ENCODE results near the gene SRF. TPM values are rescaled to one million over a fixed set of nuclear protein-coding genes. Genes with fewer than 3 reads are reported as not detected.
A peak's percentile ranks its signal among the peaks of the same experiment; 100 is the strongest.

Gene SRF
- total RNA-seq, 3 donors from 2014 or later (not counting 1 experiment from before 2014, with no cell fraction given), result 31.6 to 33.0 (median 32.0) TPM

GRCh38 chr6:43205849-43206248 lies 34.8 kb downstream of the SRF start:
- Histone ChIP-seq H3K9me3 (ENCODE audit: control insufficient read depth, insufficient read depth, low read length) (no peaks in the 10 kb centered on the region), H3K4me3 (ENCODE audit: low read length) (no peak overlapping the region), H3K27me3 (ENCODE audit: control insufficient read depth, insufficient read depth, low read length) (no peaks in the 10 kb centered on the region), H3K27ac (ENCODE audit: low read length) (no peak overlapping the region), H3K4me1 (ENCODE audit: control insufficient read depth, insufficient read depth, low read length) (no peaks in the 10 kb centered on the region), H3K36me3 (ENCODE audit: control insufficient read depth, insufficient read depth, low read length) (peaks cover 6% of the 10 kb centered on the region)
- Mint-ChIP-seq H3K27me3 (ENCODE audit: low read depth in 2 of 2) (no peaks in the 10 kb centered on the region), H3K27ac (no peak overlapping the region), H3K9me3 (no peaks in the 10 kb centered on the region), H3K4me1 (peaks cover 0 to 5% of the 10 kb centered on the region in 2 donors), H3K4me3 (no peak overlapping the region), H3K36me3 (no peaks in the 10 kb centered on the region)
- DNase-seq (no peak), ATAC-seq (no peak)
- intact Hi-C loops (cut with micrococcal nuclease), result no loop called here
- TF ChIP-seq CTCF (IDR thresholded peaks at IDR 0.05), result no peak
- WGBS (ENCODE audit: insufficient coverage), result 97% methylated on average over 10 of the region's 10 CpGs

DNA sequence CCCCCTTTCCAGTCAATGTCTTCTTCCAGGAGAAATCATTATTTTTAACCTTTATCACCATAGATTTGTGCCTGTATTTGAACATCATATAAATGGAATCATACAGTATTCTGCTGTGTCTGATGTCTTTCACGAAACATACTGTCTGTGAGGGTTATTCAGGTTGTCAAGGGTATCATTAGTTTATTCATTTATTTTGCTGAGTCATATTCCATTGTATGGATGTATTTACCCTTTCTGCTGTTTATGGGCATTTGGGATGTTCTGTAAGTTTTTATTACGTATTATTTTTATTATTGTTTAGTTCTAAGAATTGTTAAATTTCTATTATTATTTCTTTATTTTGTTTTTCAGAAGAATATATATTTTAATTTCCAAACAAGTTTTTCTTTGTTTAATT lies 36.2 kb downstream of the SRF start:
- DNase-seq (no peak), ATAC-seq (no peak)
- intact Hi-C loops (cut with micrococcal nuclease), result no loop called here
- Histone ChIP-seq H3K4me3 (ENCODE audit: low read length) (no peak overlapping the region), H3K27ac (ENCODE audit: low read length) (no peak overlapping the region), H3K27me3 (ENCODE audit: control insufficient read depth, insufficient read depth, low read length) (no peaks in the 10 kb centered on the region), H3K36me3 (ENCODE audit: control insufficient read depth, insufficient read depth, low read length) (peaks cover 6% of the 10 kb centered on the region), H3K9me3 (ENCODE audit: control insufficient read depth, insufficient read depth, low read length) (no peaks in the 10 kb centered on the region), H3K4me1 (ENCODE audit: control insufficient read depth, insufficient read depth, low read length) (no peaks in the 10 kb centered on the region)
- 90% methylated on average over 1 of the region's 2 CpGs for WGBS (ENCODE audit: insufficient coverage)
- H3K36me3 Mint-ChIP-seq, result no peaks in the 10 kb centered on the region
- H3K4me1 Mint-ChIP-seq, result peaks cover 0 to 5% of the 10 kb centered on the region in 2 donors
- TF ChIP-seq CTCF (IDR thresholded peaks at IDR 0.05), result no peak
- H3K27me3 Mint-ChIP-seq (ENCODE audit: low read depth in 2 of 2), result no peaks in the 10 kb centered on the region
- no peak overlapping the region for H3K4me3 Mint-ChIP-seq
- no peak overlapping the region for H3K27ac Mint-ChIP-seq
- H3K9me3 Mint-ChIP-seq, result no peaks in the 10 kb centered on the region

DNA sequence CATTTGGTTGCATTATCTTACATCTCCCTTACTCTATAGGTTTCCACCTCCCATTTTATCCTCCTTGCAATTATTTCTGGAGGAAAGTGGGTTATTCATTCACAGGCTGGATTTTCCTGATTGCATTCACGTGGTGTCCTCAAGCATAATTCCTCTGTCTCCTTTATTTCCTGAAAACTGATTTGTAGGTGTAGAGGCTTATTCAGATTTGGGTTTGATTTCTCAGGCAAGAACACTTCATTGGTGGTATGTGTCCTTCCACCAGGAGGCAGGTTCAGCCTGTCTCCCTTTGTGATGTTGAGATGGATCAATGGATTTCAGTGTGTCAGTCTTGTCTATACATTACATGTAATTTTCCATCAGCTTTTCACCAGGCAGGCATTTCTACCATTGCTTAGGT lies 40.9 kb downstream of the SRF start:
- ATAC-seq, result no peak
- intact Hi-C loops (cut with micrococcal nuclease), result no loop called here

More for the DNA sequence above, 40.9 kb downstream of the SRF start:
- DNase-seq, result peak in 1 of 2 donors; percentile 30
- 100% methylated on average over 1 of the region's 1 CpG for WGBS (ENCODE audit: insufficient coverage)
- Histone ChIP-seq H3K9me3 (ENCODE audit: control insufficient read depth, insufficient read depth, low read length) (no peaks in the 10 kb centered on the region), H3K36me3 (ENCODE audit: control insufficient read depth, insufficient read depth, low read length) (peaks cover 16% of the 10 kb centered on the region), H3K27ac (ENCODE audit: low read length) (no peak overlapping the region), H3K4me1 (ENCODE audit: control insufficient read depth, insufficient read depth, low read length) (no peaks in the 10 kb centered on the region), H3K27me3 (ENCODE audit: control insufficient read depth, insufficient read depth, low read length) (no peaks in the 10 kb centered on the region), H3K4me3 (ENCODE audit: low read length) (no peak overlapping the region)
- H3K27ac Mint-ChIP-seq, result peak overlapping the region in 1 of 2 donors; percentile 32
- H3K36me3 Mint-ChIP-seq, result peaks cover 5% of the 10 kb centered on the region
- TF ChIP-seq CTCF (IDR thresholded peaks at IDR 0.05), result no peak
- no peaks in the 10 kb centered on the region for H3K9me3 Mint-ChIP-seq
- H3K4me1 Mint-ChIP-seq, result no peaks in the 10 kb centered on the region
- no peaks in the 10 kb centered on the region for H3K27me3 Mint-ChIP-seq (ENCODE audit: low read depth in 2 of 2)
- H3K4me3 Mint-ChIP-seq, result no peak overlapping the region

Data from natural killer cell (primary cell).